Stimulated activated CD4-positive, alpha-beta T cell treated with anti-CD3 and anti-CD28 coated beads, Interleukin-1b, Interleukin-23, amount 100 ng/mL, for 24 hours (primary cell): ENCODE data around the gene RPL27A.

Experiments used
- DNase-seq, 4 experiments: peaks; one replicate each; pipeline ENCODE4 v3.0.0-alpha.2; 2020; ENCODE audit warnings: low read depth in 4 of 4, low spot score in 1 of 4

RPL27A gene

GRCh38 chr11:8720352-8720751 is 37.8 kb downstream of the RPL27A start:
- DNase-seq: no peak

DNA sequence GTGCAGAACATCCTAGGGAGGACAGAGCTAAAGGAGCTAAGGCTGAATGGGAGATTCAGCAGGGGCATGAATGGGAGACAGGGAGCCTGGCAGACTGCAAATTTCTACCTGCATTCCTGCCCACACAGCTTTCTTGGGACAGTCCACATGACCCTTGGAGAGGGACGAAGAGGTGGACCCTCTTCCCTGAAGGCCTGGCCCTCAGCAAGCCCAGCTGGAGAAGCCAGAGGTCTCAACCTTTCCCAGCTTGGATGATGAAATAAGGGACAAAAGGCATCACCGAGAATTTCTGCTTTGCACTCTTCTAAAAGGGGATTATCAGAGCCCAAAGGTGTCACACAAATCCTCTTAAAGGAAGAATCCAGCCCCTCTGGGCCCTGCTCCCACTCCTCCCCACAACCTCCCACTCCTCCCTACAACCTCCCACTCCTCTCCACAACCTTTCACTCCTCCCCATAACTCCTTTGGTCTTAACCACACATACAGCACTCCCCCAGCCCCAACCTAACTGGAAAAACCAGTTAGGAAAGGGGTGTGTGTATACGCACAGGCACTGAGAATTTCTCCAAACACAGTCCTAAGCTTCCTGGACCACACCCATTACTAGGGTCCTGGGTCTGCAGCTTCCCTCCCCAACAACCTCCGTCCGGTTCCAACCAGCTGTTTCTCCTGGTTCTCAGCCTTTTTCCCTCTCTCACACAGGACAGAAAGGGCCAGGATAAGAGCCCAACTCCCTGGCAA is 38.4 kb downstream of the RPL27A start:
- DNase-seq: no peak

DNA sequence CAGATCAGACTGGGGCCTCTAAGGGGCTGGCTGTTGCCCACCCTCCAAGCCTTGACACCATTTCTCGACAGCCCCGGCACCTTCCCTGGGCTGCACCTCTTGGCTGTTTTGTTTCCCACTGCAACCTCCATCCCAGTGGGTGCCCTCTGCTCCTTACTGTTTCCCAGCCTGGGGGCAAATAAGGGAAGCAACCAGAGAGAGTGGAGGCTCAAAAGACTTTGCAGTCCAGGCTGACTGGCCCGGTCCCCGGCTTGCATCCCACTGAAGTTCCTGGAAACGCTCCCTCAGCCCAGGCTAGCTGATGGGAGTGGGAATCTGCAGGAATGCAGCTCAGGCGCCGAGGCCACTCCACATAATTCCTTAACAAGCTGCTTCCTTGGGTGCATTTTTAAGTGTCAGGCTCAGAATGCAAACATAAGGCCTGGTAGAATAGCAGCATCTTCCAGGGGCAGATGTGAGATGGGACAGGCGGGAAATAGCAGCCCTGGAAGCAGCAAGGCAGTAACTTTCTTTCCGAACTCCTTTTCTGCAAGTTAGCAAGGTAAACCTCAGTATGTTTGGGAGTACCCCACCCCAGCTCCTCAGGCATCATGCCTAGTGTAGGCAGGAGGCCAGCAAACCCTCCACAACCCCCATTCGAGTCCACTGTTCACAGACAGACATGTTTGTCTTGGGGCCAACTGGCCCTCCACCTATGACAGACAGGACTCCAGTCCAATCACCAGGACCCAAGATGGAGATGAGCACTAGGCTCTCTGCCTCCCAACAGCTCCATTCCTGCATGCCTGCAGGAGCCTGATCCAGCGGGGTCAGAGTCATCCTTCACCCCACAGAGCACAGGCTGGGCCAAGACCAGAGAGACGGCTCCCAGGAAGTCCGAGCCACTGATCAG is 39.3 kb downstream of the RPL27A start:
- DNase-seq: no peak

DNA sequence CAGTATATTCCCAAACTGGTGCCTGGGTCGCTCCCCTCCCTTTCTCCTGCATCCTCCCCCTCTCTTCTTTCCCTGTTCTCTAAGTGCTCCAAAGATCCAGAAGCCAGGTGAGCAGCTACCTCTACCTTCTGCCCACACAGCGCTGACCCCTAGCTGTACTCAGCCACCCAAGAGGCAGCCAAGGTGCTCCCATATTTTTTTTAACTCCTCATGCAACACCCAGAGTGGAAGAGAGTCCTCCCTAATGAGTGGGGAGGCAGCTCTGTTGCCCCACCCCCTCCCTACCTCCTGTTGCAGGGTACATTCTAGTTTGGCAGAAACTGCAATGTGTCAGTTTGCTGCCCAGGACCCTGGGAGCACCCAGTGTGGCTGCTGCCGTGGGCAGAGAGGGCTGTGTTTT is 40.2 kb downstream of the RPL27A start:
- no peak for DNase-seq

GRCh38 chr11:8723711-8724110 is 41.1 kb downstream of the RPL27A start:
- DNase-seq: no peak

DNA sequence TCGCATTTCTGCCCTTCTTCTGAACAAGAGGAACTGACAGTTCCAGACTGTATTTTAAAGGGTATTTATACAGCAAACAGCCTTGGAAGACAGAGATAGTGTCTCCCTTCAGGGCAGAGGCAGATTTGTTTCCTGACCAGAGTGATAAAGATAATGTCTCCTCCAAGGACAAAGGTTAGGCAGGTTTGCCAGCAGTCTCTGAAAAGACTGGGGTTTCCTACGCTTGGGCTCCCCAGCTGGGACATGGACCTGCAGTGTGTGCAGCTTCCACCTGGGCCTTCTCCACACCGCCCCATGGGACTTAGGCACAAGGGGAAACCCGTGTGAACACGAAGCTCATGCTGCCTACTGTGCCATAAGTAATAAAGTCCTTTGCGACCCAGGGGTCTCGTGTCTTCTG is 42.1 kb downstream of the RPL27A start:
- no peak for DNase-seq

DNA sequence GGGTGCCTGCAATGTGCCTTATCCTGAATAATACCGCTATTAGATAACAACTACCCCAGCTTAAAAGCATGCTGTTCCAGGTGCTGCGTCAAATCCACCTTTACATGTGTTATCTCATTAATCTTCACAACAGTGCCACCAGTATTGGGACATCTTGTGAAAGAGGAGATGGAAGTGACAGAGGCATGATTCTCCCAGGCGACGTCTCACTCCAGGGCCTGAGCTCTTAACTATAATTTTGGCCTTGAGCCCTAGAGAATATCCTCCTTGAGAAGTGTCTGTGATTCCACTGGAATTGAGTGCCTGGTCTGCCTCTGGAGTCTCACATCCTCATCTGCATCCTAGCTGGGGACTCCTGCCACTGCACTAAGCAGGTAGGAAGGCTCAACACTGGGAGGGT is 43.8 kb downstream of the RPL27A start:
- DNase-seq: no peak

GRCh38 chr11:8728563-8728962 is 46.0 kb downstream of the RPL27A start:
- no peak for DNase-seq

GRCh38 chr11:8729067-8729466 is 46.5 kb downstream of the RPL27A start:
- no peak for DNase-seq

DNA sequence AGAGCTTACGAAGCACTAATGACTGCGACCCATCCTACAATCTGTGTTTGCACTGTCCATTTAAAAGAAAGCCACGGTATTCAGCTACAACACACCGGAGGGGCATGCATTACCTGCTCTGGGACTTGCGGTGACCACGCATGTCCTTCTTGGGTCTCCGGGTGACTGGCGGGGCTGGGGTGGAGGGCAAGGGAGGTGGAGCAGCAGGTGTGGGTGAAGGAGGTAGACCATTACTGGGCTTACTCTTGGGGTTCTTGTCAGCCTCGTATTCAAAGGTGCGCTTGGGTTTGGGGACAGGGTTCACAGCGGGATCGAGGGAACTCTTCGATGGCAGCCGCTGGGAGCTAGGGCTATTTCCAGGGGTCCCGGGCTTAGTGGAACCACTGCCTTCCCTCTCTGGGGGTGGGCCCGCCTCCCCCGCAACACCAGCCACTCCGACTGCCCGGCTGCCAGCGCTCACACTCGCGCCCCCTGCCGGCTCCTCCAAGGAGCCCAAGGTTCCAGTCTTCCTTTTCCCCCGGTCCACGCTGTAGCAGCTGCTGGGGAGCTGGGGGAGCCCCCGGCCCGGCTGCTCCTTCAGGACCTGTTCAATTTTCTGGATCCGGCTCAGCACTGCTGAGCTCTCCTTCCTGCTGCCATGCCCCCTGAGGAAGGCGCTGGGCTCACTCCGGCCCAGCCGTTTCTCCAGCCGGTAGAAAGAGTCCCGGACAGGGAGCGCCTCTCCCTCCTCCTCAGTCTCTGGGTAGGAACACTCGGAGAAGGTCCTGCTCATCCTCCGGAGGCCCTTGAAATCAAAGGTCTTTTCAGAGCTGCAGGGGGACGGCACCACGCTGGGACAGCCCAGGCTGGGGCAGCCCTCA is 47.5 kb downstream of the RPL27A start:
- DNase-seq: no peak

- DNase-seq: no peak
Measured at GRCh38 chr11:8730697-8731020, 48.1 kb downstream of the RPL27A start.

DNA sequence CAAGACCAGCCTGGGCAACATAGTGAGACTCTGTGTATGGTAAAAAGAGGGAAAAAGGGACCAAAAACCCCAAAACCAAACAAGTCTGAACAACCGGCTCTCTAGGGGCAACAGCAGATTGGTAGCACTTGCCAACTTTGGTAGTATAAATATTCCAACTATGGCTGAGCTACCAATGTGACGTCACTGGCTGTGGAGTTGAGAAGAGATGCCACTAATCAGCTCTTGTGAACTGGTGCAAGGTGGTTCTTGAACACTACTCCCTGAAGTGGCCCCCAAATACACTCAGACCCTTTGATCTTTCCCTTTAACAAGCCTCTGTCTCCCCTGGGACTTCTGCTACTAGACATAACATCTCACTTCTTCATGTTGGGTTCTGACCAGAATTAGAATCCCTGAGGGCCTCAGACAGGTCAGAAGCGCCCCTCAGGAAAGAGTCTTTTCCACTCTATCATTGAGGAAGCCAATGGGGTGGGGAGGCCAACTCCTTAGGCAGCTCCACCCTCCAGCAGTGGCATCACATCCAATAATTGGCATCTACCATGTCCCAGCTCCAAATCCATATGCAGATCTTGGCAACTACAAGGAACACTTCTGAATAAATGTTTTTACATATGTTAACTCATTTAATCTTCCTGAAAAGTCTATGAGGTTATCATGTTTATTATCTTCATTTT is 49.2 kb downstream of the RPL27A start:
- DNase-seq: no peak

DNA sequence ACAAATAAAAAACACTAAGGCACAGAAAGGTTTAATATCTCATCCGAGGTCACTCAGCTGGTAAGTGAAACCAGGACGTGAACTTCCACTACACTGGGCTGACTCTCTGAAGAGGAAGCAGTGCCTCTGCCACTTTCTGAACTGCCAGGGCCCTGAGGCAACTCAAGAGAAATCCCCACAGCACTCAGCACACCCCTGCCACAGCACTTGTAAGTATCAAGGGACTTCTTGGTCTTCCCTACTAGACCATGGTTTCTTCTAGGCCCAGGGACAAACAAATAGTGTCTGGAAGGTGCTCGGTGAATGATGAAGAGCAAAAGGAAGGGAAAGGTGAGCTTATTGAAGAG is 49.7 kb downstream of the RPL27A start:
- no peak for DNase-seq

- DNase-seq: no peak
Measured at GRCh38 chr11:8732748-8733241, 50.2 kb downstream of the RPL27A start.

DNA sequence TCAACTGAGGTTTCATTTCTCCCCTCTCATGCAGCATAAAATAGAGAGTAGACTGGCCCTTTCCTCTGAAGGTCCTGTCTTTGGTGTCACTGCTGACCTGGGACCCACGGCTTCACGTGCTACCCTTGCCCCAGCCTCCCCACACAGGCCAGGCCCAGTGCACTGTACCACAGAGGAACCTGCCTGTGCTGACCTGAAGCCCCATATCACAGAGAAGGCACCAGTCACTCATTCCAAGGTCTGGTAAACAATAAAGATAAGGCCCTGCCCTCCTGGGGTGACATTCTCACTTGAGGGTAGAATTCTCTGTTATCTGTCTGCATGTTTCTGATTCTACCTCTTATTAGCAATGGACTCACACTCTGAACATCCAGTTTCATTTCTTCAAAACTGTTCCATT is 51.3 kb downstream of the RPL27A start:
- no peak for DNase-seq

DNA sequence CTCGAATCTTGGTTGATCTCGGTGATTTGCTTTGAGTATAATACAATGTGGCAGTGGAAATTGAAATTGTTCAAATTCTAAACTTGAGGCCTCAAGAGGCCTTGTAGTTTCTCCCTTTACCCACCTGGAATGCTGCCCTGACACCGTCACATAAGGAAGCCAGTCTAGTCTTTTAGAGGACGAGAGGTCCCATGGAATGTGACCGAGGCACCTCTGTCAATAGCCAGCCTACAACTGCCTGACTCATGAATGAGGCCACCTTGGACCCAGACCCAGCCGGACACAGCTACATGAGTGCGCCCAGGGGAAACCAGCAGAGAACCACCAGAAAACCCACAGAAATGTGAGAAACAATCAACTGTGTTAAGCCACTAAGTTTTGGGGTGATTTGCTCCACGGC is 52.5 kb downstream of the RPL27A start:
- no peak for DNase-seq

DNA sequence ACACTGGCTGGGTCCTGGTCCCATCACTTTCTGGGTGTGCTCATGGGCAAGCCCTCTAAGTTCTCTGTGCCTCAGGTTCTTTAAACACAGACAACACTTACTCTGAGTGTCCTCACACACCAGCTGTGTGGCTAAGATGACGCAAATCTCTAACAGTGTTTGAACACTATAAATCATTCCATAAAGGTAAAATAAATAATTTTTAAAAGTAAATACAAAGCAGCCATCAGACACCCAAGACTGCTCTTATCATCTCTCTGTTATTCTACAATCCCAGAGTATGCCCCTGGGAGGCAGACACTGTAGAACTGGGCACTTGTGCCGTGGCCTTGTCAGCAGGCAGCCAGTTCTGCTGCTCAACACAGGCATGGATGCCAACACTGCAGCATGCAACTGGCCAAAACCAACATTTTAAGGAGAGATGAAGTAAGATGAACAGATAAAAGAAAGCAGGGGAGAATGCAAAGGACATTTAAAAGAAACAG is 56.8 kb downstream of the RPL27A start:
- DNase-seq: no peak
